HepG2 (cell line): ENCODE data around the gene SLX9. TPM values are rescaled to one million over a fixed set of nuclear protein-coding genes. Genes with fewer than 3 reads are reported as not detected.

Source experiments
- ATF7 ChIP-seq, 2 experiments: fragments of 450-650 bp in 1 of 2; sonication (generic) in 1 of 2; formaldehyde crosslinking in 1 of 2; IDR thresholded peaks; 2 replicates each; pipeline versions ENCODE4 v1.4.0 to v1.6.1; 2016 to 2020; ENCODE audit warnings: antibody characterized with exemption in 1 of 2, mild to moderate bottlenecking in 1 of 2, missing genetic modification reagents in 1 of 2
- ATF7-NPFF ChIP-seq: sonication (generic); formaldehyde crosslinking; IDR thresholded peaks from 2 replicates; pipeline ENCODE4 v1.8.1; 2023; ENCODE audit warnings: mild to moderate bottlenecking, low read depth, missing genetic modification reagents, moderate library complexity
- ATM ChIP-seq: fragments of 450-650 bp; IDR thresholded peaks from 2 replicates; pipeline ENCODE4 v1.7.1; 2017; ENCODE audit warnings: mild to moderate bottlenecking, borderline replicate concordance
- CBX1 ChIP-seq: IDR thresholded peaks from one replicate; pipeline ENCODE4 v1.6.1; 2016; ENCODE audit warnings: antibody characterized with exemption, low read depth
- CREB1 ChIP-seq, 2 experiments: fragments of 450-650 bp in 1 of 2; IDR thresholded peaks; 2 replicates each; pipeline ENCODE4 v1.6.1; 2016 to 2017; ENCODE audit warnings: control low read depth in 1 of 2, mild to moderate bottlenecking in 1 of 2, missing compliant biosample characterization in 1 of 2, missing genetic modification characterization in 1 of 2
- HOXA3 ChIP-seq: sonication (generic); formaldehyde crosslinking; IDR thresholded peaks from 2 replicates; pipeline ENCODE4 v1.5.0; 2020; ENCODE audit warnings: missing genetic modification reagents
- JUND ChIP-seq: sonication (generic); formaldehyde crosslinking; IDR thresholded peaks from 2 replicates; pipeline ENCODE4 v1.8.0; 2022; ENCODE audit warnings: mild to moderate bottlenecking, missing genetic modification reagents
- MIER2 ChIP-seq: IDR thresholded peaks from 2 replicates; pipeline ENCODE4 v1.6.1; 2016; ENCODE audit warnings: missing biosample characterization, missing genetic modification reagents
- MYC ChIP-seq: sonication (generic); formaldehyde crosslinking; IDR thresholded peaks from 2 replicates; pipeline ENCODE4 v1.9.0; 2021; ENCODE audit warnings: missing genetic modification reagents, borderline replicate concordance
- NFYC ChIP-seq: IDR thresholded peaks from 2 replicates; pipeline ENCODE4 v1.6.1; 2016; ENCODE audit warnings: missing genetic modification reagents, missing compliant biosample characterization
- NRL ChIP-seq: sonication (generic); formaldehyde crosslinking; IDR thresholded peaks from 2 replicates; pipeline ENCODE4 v1.5.0; 2020; ENCODE audit warnings: missing genetic modification reagents, mild to moderate bottlenecking, moderate library complexity, borderline replicate concordance
- PAX8 ChIP-seq: sonication (generic); formaldehyde crosslinking; IDR thresholded peaks from 2 replicates; pipeline ENCODE4 v1.8.0; 2022; ENCODE audit warnings: mild to moderate bottlenecking, missing genetic modification reagents, borderline replicate concordance
- SSRP1 ChIP-seq: IDR thresholded peaks from 2 replicates; pipeline ENCODE4 v1.6.1; 2016; ENCODE audit warnings: control low read depth
- XRCC5 ChIP-seq: fragments of 200-400 bp; formaldehyde crosslinking; optimal IDR thresholded peaks from 2 replicates; pipeline ENCODE3; 2017; ENCODE audit warnings: mild to moderate bottlenecking, low read length
- ZKSCAN1 ChIP-seq: fragments of 150-350 bp; IDR thresholded peaks from 2 replicates; pipeline ENCODE4 v1.6.1; 2014; ENCODE audit warnings: low read length
- ZNF12 ChIP-seq: sonication (generic); formaldehyde crosslinking; IDR thresholded peaks from 2 replicates; pipeline ENCODE4 v1.5.0; 2020; ENCODE audit warnings: missing genetic modification reagents
- ZNF121 ChIP-seq: sonication (generic); formaldehyde crosslinking; IDR thresholded peaks from 2 replicates; pipeline ENCODE4 v1.5.0; 2020; ENCODE audit warnings: mild to moderate bottlenecking, missing genetic modification reagents
- ZNF367 ChIP-seq: sonication (generic); formaldehyde crosslinking; IDR thresholded peaks from 2 replicates; pipeline ENCODE4 v1.4.0; 2020; ENCODE audit warnings: missing genetic modification reagents, borderline replicate concordance
- ZNF570 ChIP-seq: sonication (generic); formaldehyde crosslinking; IDR thresholded peaks from 2 replicates; pipeline ENCODE4 v1.4.0; 2020; ENCODE audit warnings: mild to moderate bottlenecking, missing genetic modification reagents, borderline replicate concordance
- polyA plus RNA-seq, 8 experiments: library from polyadenylated mRNA; depleted of rRNA in 3 of 8; stranded (reverse) in 7 of 8; unstranded in 1 of 8; fragments of >200 nt; fragmentation: Illumina TruSeq in 4 of 8; extraction: Trizol in 4 of 8; gene quantifications; 2 replicates each; pipeline versions ENCODE4 v1.2.1 to v1.2.3, GENCODE V29; 2011 to 2016; ENCODE audit warnings: low read depth in 4 of 8, missing spikeins in 1 of 8, mixed read lengths in 1 of 8; ENCODE audit not compliant: insufficient read depth in 1 of 8
- total RNA-seq, 5 experiments: library from RNA; depleted of rRNA; stranded (reverse); fragments of >200 nt; fragmentation: Illumina TruSeq; extraction: Trizol; gene quantifications; 2 replicates each; pipeline ENCODE4 v1.2.3, GENCODE V29; 2016; ENCODE audit warnings: low read depth in 1 of 5
- TF ChIP-seq, protein P1 (sequence below), 2 experiments: sonication (generic) in 1 of 2; formaldehyde crosslinking in 1 of 2; IDR thresholded peaks; 2 replicates each; pipeline versions ENCODE4 v1.6.1 to v1.9.0; 2014 to 2022; ENCODE audit warnings: antibody characterized with exemption in 1 of 2, borderline replicate concordance in 1 of 2, inconsistent platforms in 1 of 2, low read depth in 1 of 2, missing genetic modification reagents in 1 of 2
- TF ChIP-seq, protein P2 (sequence below): sonication (generic); formaldehyde crosslinking; IDR thresholded peaks from 2 replicates; pipeline ENCODE4 v1.4.0; 2020; ENCODE audit warnings: missing genetic modification reagents, borderline replicate concordance

The SLX9 gene
- total and polyA plus RNA-seq, 2 of the 13 experiments (the other 11 are each of a cell fraction or from before 2014, with no cell fraction given): 21.0 to 47.1 TPM

DNA sequence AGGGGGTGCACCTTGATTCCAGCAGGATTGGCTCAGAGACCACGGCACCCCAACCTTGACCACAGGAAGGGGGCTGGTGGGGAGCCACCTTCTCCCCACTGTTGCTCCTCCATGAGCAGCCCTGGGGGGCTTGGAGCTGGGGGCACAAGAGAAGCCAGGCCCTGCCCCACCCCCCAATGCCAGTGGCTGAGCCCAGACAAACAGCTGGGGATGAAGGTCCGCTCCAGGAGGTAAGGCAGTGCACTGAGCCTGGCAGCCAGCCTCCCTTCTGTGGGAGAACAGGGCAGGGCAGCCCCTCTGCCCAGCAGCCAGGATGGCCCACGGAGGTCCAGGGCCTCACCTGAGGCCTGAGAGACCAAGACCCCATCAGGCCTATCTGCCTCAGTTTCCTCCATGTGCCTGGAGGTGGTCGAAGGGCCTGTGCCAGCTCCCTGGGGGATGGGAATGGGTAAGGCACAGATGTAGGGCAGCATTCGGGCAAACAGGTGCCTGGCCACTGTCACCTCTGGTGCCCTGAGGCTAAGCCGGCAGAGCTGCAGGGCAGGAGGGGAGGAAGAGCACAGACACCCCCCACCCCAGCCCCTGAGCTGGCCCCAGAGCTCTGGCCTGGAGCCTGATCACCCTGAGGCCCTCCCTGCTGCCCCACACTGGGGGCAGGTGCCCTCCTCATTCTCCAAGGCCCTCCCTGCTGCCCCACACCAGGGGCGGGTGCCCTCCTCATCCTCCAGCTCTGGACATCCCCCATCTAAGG lies 26.2 kb upstream of the SLX9 start (continued):
- TF ChIP-seq HOXA3 (no peak), ZNF12 (CRISPR knock-in tag) (no peak), ZNF367 (no peak), CBX1 (no peak), ZNF121 (CRISPR knock-in tag) (no peak), ATF7-NPFF (CRISPR knock-in tag) (no peak; the same call in 1 of the 2 replicates), ZNF570 (no peak; the same call in 1 of the 2 replicates), ATF7 (IDR thresholded peaks at IDR 0.05) (peak; percentile 51; the same call in 1 of the 2 replicates), ATF7 (CRISPR knock-in tag; IDR thresholded peaks at IDR 0.05) (no peak), MIER2 (CRISPR knock-in tag) (no peak), CREB1 (IDR thresholded peaks at IDR 0.05) (no peak), CREB1 (CRISPR knock-in tag; IDR thresholded peaks at IDR 0.05) (no peak), NFYC (no peak), SSRP1 (CRISPR knock-in tag) (no peak), NRL (CRISPR knock-in tag) (no peak; the same call in 1 of the 2 replicates), XRCC5 (no peak), PAX8 (CRISPR knock-in tag) (0 out of 2 replicates have a peak, but pooled peaks have one; percentile 46), MYC (CRISPR knock-in tag) (no peak), ZKSCAN1 (0 out of 2 replicates have a peak, but pooled peaks have one; percentile 30), ATM (no peak), JUND (CRISPR knock-in tag) (no peak)
- TF ChIP-seq, protein P1, sequence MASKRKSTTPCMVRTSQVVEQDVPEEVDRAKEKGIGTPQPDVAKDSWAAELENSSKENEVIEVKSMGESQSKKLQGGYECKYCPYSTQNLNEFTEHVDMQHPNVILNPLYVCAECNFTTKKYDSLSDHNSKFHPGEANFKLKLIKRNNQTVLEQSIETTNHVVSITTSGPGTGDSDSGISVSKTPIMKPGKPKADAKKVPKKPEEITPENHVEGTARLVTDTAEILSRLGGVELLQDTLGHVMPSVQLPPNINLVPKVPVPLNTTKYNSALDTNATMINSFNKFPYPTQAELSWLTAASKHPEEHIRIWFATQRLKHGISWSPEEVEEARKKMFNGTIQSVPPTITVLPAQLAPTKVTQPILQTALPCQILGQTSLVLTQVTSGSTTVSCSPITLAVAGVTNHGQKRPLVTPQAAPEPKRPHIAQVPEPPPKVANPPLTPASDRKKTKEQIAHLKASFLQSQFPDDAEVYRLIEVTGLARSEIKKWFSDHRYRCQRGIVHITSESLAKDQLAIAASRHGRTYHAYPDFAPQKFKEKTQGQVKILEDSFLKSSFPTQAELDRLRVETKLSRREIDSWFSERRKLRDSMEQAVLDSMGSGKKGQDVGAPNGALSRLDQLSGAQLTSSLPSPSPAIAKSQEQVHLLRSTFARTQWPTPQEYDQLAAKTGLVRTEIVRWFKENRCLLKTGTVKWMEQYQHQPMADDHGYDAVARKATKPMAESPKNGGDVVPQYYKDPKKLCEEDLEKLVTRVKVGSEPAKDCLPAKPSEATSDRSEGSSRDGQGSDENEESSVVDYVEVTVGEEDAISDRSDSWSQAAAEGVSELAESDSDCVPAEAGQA (IDR thresholded peaks at IDR 0.05; ENCODE audit: low read depth): no peak
- TF ChIP-seq, protein P1 (CRISPR knock-in tag; IDR thresholded peaks at IDR 0.05; ENCODE audit: borderline replicate concordance): no peak
- TF ChIP-seq, protein P2, sequence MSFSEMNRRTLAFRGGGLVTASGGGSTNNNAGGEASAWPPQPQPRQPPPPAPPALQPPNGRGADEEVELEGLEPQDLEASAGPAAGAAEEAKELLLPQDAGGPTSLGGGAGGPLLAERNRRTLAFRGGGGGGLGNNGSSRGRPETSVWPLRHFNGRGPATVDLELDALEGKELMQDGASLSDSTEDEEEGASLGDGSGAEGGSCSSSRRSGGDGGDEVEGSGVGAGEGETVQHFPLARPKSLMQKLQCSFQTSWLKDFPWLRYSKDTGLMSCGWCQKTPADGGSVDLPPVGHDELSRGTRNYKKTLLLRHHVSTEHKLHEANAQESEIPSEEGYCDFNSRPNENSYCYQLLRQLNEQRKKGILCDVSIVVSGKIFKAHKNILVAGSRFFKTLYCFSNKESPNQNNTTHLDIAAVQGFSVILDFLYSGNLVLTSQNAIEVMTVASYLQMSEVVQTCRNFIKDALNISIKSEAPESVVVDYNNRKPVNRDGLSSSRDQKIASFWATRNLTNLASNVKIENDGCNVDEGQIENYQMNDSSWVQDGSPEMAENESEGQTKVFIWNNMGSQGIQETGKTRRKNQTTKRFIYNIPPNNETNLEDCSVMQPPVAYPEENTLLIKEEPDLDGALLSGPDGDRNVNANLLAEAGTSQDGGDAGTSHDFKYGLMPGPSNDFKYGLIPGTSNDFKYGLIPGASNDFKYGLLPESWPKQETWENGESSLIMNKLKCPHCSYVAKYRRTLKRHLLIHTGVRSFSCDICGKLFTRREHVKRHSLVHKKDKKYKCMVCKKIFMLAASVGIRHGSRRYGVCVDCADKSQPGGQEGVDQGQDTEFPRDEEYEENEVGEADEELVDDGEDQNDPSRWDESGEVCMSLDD (CRISPR knock-in tag): no peak
